A549 (cell line): ENCODE results near the gene SMC6. TPM values are rescaled to one million over a fixed set of nuclear protein-coding genes. Genes with fewer than 3 reads are reported as not detected.

ENCODE experiments used
- ATAC-seq, 2 experiments: fragments of 200-7000 bp in 1 of 2; fragments of >200 bp in 1 of 2; cut with Nextera tagmentation in 1 of 2; cut with Tn5 transposase in 1 of 2; 3 replicates each; pipeline versions ENCODE4 v1.8.0 to v1.9.1; 2018 to 2020; ENCODE audit warnings: mild to moderate bottlenecking in 1 of 2, moderate library complexity in 1 of 2
- CTCF ChIA-PET: fragments of 300-600 bp; sonication (Branson Sonifier 250); formaldehyde crosslinking; extraction: SDS; loops from one replicate; lab custom pipeline; 2021; ENCODE audit warnings: antibody characterized with exemption, inconsistent platforms; lab: Yijun Ruan, JAX
- POLR2A ChIA-PET: fragments of 350-600 bp; formaldehyde crosslinking; extraction: SDS; loops from one replicate; lab custom pipeline; 2021; ENCODE audit warnings: antibody characterized with exemption, inconsistent platforms; lab: Yijun Ruan, JAX
- DNase-seq, 2 experiments: peaks; one replicate each; pipeline versions ENCODE4 v3.0.0 to v3.0.0-alpha.2; 2011 to 2016; ENCODE audit warnings: low read depth in 1 of 2, low spot score in 1 of 2
- FAIRE-seq: peaks from 2 replicates; lab custom pipeline; 2011; peaks lifted over from hg19 to GRCh38; lab: Jason Lieb, UNC
- H3K27ac ChIP-seq, 2 experiments: fragments of >200 bp; sonication (Bioruptor Twin); formaldehyde crosslinking; 3 replicates each; pipeline ENCODE4 v1.5.1; 2016 to 2017
- H3K4me1 ChIP-seq: fragments of >200 bp; sonication (Bioruptor Twin); formaldehyde crosslinking; 3 replicates; pipeline ENCODE4 v1.6.1; 2016
- H3K4me2 ChIP-seq: fragments of >200 bp; sonication (Bioruptor Twin); formaldehyde crosslinking; 3 replicates; pipeline ENCODE4 v1.6.1; 2016
- H3K4me3 ChIP-seq: fragments of >200 bp; sonication (Bioruptor Twin); formaldehyde crosslinking; 3 replicates; pipeline ENCODE4 v1.5.1; 2016
- H3K9me3 ChIP-seq: fragments of >200 bp; sonication (Bioruptor Twin); formaldehyde crosslinking; 3 replicates; pipeline ENCODE4 v1.6.1; 2016
- ATOH8 ChIP-seq: fragments of 250-450 bp; sonication (Bioruptor Pico); IDR thresholded peaks from 2 replicates; pipeline ENCODE4 v1.5.0; 2020; ENCODE audit warnings: low read depth, mild to moderate bottlenecking, moderate library complexity
- ESRRA ChIP-seq: fragments of 150-350 bp; IDR thresholded peaks from 2 replicates; pipeline ENCODE4 v1.6.1; 2014; ENCODE audit warnings: mild to moderate bottlenecking, low read length, borderline replicate concordance
- FOSL2 ChIP-seq, 2 experiments: fragments of 450-650 bp in 1 of 2; fragments of >200 bp in 1 of 2; sonication (Bioruptor Twin) in 1 of 2; formaldehyde crosslinking; IDR thresholded peaks; 2 replicates each; pipeline versions ENCODE4 v1.5.0 to v1.6.1; 2016 to 2020; ENCODE audit warnings: mild to moderate bottlenecking in 1 of 2, moderate library complexity in 1 of 2
- HOXA7 ChIP-seq: fragments of 250-450 bp; sonication (Bioruptor Pico); IDR thresholded peaks from 2 replicates; pipeline ENCODE4 v1.5.0; 2020; ENCODE audit warnings: mild to moderate bottlenecking, moderate library complexity
- HOXB5 ChIP-seq: fragments of 250-450 bp; sonication (Bioruptor Pico); IDR thresholded peaks from 2 replicates; pipeline ENCODE4 v1.5.0; 2020; ENCODE audit warnings: mild to moderate bottlenecking, moderate library complexity
- JUN ChIP-seq, 2 experiments: fragments of >200 bp; sonication (Bioruptor Twin); formaldehyde crosslinking; IDR thresholded peaks; 2 replicates in 1 of 2; 3 replicates in 1 of 2; pipeline ENCODE4 v1.6.1; 2016 to 2017
- KDM5A ChIP-seq: fragments of 200-600 bp; sonication (generic); IDR thresholded peaks from 2 replicates; pipeline ENCODE4 v1.6.1; 2016; ENCODE audit warnings: antibody characterized with exemption, mild to moderate bottlenecking
- MAZ ChIP-seq: fragments of 150-350 bp; IDR thresholded peaks from 2 replicates; pipeline ENCODE4 v1.6.1; 2014; ENCODE audit warnings: antibody characterized with exemption, low read depth, low read length, borderline replicate concordance
- MYC ChIP-seq: IDR thresholded peaks from 2 replicates; pipeline ENCODE4 v1.6.1; 2012; ENCODE audit warnings: mild to moderate bottlenecking, inconsistent platforms, low read length, improper control_type of control experiment, borderline replicate concordance
- PHF8 ChIP-seq: fragments of 200-600 bp; sonication (generic); IDR thresholded peaks from 2 replicates; pipeline ENCODE4 v1.6.1; 2016; ENCODE audit warnings: low read depth, mild to moderate bottlenecking, antibody characterized with exemption, moderate library complexity, borderline replicate concordance
- TP53 ChIP-seq: fragments of 250-450 bp; sonication (Bioruptor Pico); IDR thresholded peaks from 2 replicates; pipeline ENCODE4 v1.5.0; 2021; ENCODE audit warnings: mild to moderate bottlenecking, moderate library complexity
- WGBS: methylation state at CpG from one replicate; pipeline ENCODE4 v1.1.6; 2017; ENCODE audit errors: missing lambda C conversion rate; 5-methylcytosine and 5-hydroxymethylcytosine counted together
- polyA plus RNA-seq, 4 experiments: library from polyadenylated mRNA; depleted of rRNA in 3 of 4; stranded (reverse); fragments of >200 nt; fragmentation: RNase III in 1 of 4; extraction: RNeasy Plus Mini Kit Qiagen cat#74134 plus additional on column Dnase treatment in 1 of 4; gene quantifications; 2 replicates in 3 of 4; 3 replicates in 1 of 4; pipeline ENCODE4 v1.2.3, GENCODE V29; 2011 to 2017
- TF ChIP-seq, protein P1 (sequence below): fragments of >200 bp; sonication (Bioruptor Twin); formaldehyde crosslinking; IDR thresholded peaks from 2 replicates; pipeline ENCODE4 v1.6.1; 2016

Gene SMC6
- polyA plus RNA-seq, 2 of the 4 experiments (the other 2 are of a cell fraction) = 29.9 to 51.6 TPM

GRCh38 chr2:17614174-17614930 is 139.3 kb downstream of the SMC6 start:
- H3K4me2 ChIP-seq = no peak overlapping the region
- POLR2A ChIA-PET = no interaction called here
- no peak for ATAC-seq

More at GRCh38 chr2:17614174-17614930, 139.3 kb downstream of the SMC6 start:
- Histone ChIP-seq H3K4me3 (no peak overlapping the region), H3K4me1 (no peaks in the 10 kb centered on the region), H3K9me3 (no peaks in the 10 kb centered on the region), H3K27ac (no peak overlapping the region)
- TF ChIP-seq MAZ (no peak), HOXA7 (CRISPR knock-in tag) (no peak), JUN (IDR thresholded peaks at IDR 0.05) (no peak), TP53 (CRISPR knock-in tag) (no peak), KDM5A (no peak), MYC (no peak), ESRRA (no peak), ATOH8 (CRISPR knock-in tag) (no peak), FOSL2 (IDR thresholded peaks at IDR 0.05) (no peak), FOSL2 (CRISPR knock-in tag; IDR thresholded peaks at IDR 0.05) (no peak), PHF8 (no peak), HOXB5 (CRISPR knock-in tag) (no peak)
- TF ChIP-seq, protein P1, sequence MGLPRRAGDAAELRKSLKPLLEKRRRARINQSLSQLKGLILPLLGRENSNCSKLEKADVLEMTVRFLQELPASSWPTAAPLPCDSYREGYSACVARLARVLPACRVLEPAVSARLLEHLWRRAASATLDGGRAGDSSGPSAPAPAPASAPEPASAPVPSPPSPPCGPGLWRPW = no peak
- CTCF ChIA-PET = interaction anchor here (0.6 to 2.0 kb wide), 5 partner anchors 10 to 57 kb away, joined by 3 to 9 read pairs (median 4); no protein-coding TSS in a partner anchor
- FAIRE-seq (no peak), DNase-seq (no peak)
- 25% methylated on average over 4 of the region's 4 CpGs for WGBS

Other genes with a start within 250 kb of the SMC6 start
- gene RAD51AP2, start 235.4 kb downstream of the SMC6 start, polyA plus RNA-seq (2011; rRNA removed) = not detected in 2 replicates
- not detected in 3 replicates for gene RAD51AP2, start 235.4 kb downstream of the SMC6 start, polyA plus RNA-seq (2017; fragmentation: RNase III; extraction: RNeasy Plus Mini Kit Qiagen cat#74134 plus additional on column Dnase treatment)
- gene VSNL1, start 213.1 kb downstream of the SMC6 start, polyA plus RNA-seq (2011; rRNA removed) = not detected in 2 replicates
- not detected in 3 replicates for gene VSNL1, start 213.1 kb downstream of the SMC6 start, polyA plus RNA-seq (2017; fragmentation: RNase III; extraction: RNeasy Plus Mini Kit Qiagen cat#74134 plus additional on column Dnase treatment)
- gene GEN1, start 328 bp upstream of the SMC6 start, polyA plus RNA-seq (2011; rRNA removed) = 31.6 and 40.7 TPM in 2 replicates
- 16.2 to 18.1 TPM (median 16.8 TPM) in 3 replicates for gene GEN1, start 328 bp upstream of the SMC6 start, polyA plus RNA-seq (2017; fragmentation: RNase III; extraction: RNeasy Plus Mini Kit Qiagen cat#74134 plus additional on column Dnase treatment)
- not detected in 2 replicates for gene MSGN1, start 62.6 kb upstream of the SMC6 start, polyA plus RNA-seq (2011; rRNA removed)
- not detected in 3 replicates for gene MSGN1, start 62.6 kb upstream of the SMC6 start, polyA plus RNA-seq (2017; fragmentation: RNase III; extraction: RNeasy Plus Mini Kit Qiagen cat#74134 plus additional on column Dnase treatment)
- gene KCNS3, start 124.9 kb upstream of the SMC6 start, polyA plus RNA-seq (2011; rRNA removed) = 2.1 and 3.2 TPM in 2 replicates
- gene KCNS3, start 124.9 kb upstream of the SMC6 start, polyA plus RNA-seq (2017; fragmentation: RNase III; extraction: RNeasy Plus Mini Kit Qiagen cat#74134 plus additional on column Dnase treatment) = 0.70 to 0.98 TPM (median 0.72 TPM) in 3 replicates